NCI-H1930 (cell line): ENCODE results near the gene C19orf25.
A peak's percentile ranks its signal among the peaks of the same experiment; 100 is the strongest.

ENCODE experiments used
- DNase-seq, 2 experiments: peaks; one replicate each; lab custom pipeline; 2025; lab: John Stamatoyannopoulos, UW

Gene C19orf25

GRCh38 chr19:1496714-1497577 is 17.9 kb upstream of the C19orf25 start:
- DNase-seq = no peak

GRCh38 chr19:1495799-1496713 is 17.0 kb upstream of the C19orf25 start:
- DNase-seq = no peak

GRCh38 chr19:1495051-1495798 is 16.2 kb upstream of the C19orf25 start:
- no peak for DNase-seq

GRCh38 chr19:1494115-1494815 is 15.2 kb upstream of the C19orf25 start:
- no peak for DNase-seq

- DNase-seq = no peak
Measured at GRCh38 chr19:1492474-1493006, 13.5 kb upstream of the C19orf25 start.

- no peak for DNase-seq
Measured at GRCh38 chr19:1491849-1492170, 12.8 kb upstream of the C19orf25 start.

- no peak for DNase-seq
Measured at GRCh38 chr19:1491114-1491848, 12.3 kb upstream of the C19orf25 start, which contains the start of gene REEP6. Gene REEP6 (plus strand): TSS chr19:1491181. CDS start chr19:1491270, 89 bp downstream.

- peak; percentile 91 to 93 for DNase-seq
Measured at GRCh38 chr19:1490311-1491113, 11.5 kb upstream of the C19orf25 start, which contains the start of gene PCSK4. Gene PCSK4 (minus strand): TSS chr19:1490350. CDS start chr19:1490346, 4 bp downstream.

- no peak for DNase-seq
Measured at GRCh38 chr19:1489463-1490310, 10.7 kb upstream of the C19orf25 start.

GRCh38 chr19:1488282-1488601 is 9.2 kb upstream of the C19orf25 start:
- no peak for DNase-seq

GRCh38 chr19:1487576-1488281 is 8.7 kb upstream of the C19orf25 start:
- no peak for DNase-seq

- DNase-seq = no peak
Measured at GRCh38 chr19:1486720-1487575, 7.9 kb upstream of the C19orf25 start.

- DNase-seq = no peak
Measured at GRCh38 chr19:1483979-1484428, 5.0 kb upstream of the C19orf25 start.

GRCh38 chr19:1483131-1483978 is 4.3 kb upstream of the C19orf25 start:
- DNase-seq = no peak

- no peak for DNase-seq
Measured at GRCh38 chr19:1482361-1483130, 3.5 kb upstream of the C19orf25 start.
